H1 (cell line): Measurements from ENCODE around the gene ADAMTS17. TPM values are rescaled to one million over a fixed set of nuclear protein-coding genes. Genes with fewer than 3 reads are reported as not detected.

ENCODE experiments used
- ATF3 ChIP-seq: IDR thresholded peaks from 2 replicates; pipeline ENCODE4 v1.6.1; 2011; ENCODE audit warnings: low read depth, mild to moderate bottlenecking, low read length; ENCODE audit not compliant: insufficient read depth
- CEBPB ChIP-seq: IDR thresholded peaks from 2 replicates; pipeline ENCODE4 v1.6.1; 2012; ENCODE audit warnings: low read depth, low read length
- CHD1 ChIP-seq: IDR thresholded peaks from 2 replicates; pipeline ENCODE4 v1.6.1; 2012; ENCODE audit warnings: low read depth, low read length, improper control_type of control experiment
- CHD7 ChIP-seq: fragments of 300-600 bp; sonication (generic); IDR thresholded peaks from 2 replicates; pipeline ENCODE4 v1.7.1; 2012; ENCODE audit warnings: low read length, moderate library complexity, mild to moderate bottlenecking, inconsistent platforms; ENCODE audit not compliant: insufficient replicate concordance
- CTBP2 ChIP-seq: IDR thresholded peaks from 2 replicates; pipeline ENCODE4 v1.7.0; 2011; ENCODE audit warnings: borderline replicate concordance, mild to moderate bottlenecking, moderate library complexity, mixed read lengths, low read length; ENCODE audit not compliant: insufficient read depth, insufficient read length
- KDM1A ChIP-seq: fragments of 200-600, 300-600 bp; sonication (generic); IDR thresholded peaks from 2 replicates; pipeline ENCODE4 v1.7.1; 2016; ENCODE audit warnings: mild to moderate bottlenecking, low read length, borderline replicate concordance
- PHF8 ChIP-seq: fragments of 200-600 bp; sonication (generic); conservative IDR thresholded peaks from 2 replicates; pipeline ENCODE4 v1.7.1; 2012; ENCODE audit warnings: low read depth, mild to moderate bottlenecking, inconsistent platforms, low read length, moderate library complexity
- POU5F1 ChIP-seq: IDR thresholded peaks from 2 replicates; pipeline ENCODE4 v1.6.1; 2011; ENCODE audit warnings: low read depth, mild to moderate bottlenecking, low read length, moderate library complexity
- ZNF274 ChIP-seq: IDR thresholded peaks from 2 replicates; pipeline ENCODE4 v1.7.0; 2012; ENCODE audit warnings: low read length, borderline replicate concordance; ENCODE audit errors: extremely low read depth
- polyA plus RNA-seq, 7 experiments: library from polyadenylated mRNA; depleted of rRNA in 3 of 7; stranded (reverse) in 5 of 7; unstranded in 2 of 7; fragments of >200 nt in 5 of 7; fragments of 200-250 nt in 2 of 7; gene quantifications; 1 replicate in 5 of 7; 2 replicates in 1 of 7; 4 replicates in 1 of 7; pipeline versions ENCODE4 v1.2.1 to v1.2.3, GENCODE V29; 2011 to 2013; ENCODE audit warnings: missing spikeins in 2 of 7, mixed read lengths in 2 of 7
- total RNA-seq: library from RNA; stranded (reverse); fragmentation: NEBNext Ultra II Directional; extraction: Animal tissue kit (Norgen Biotek cat#: 25700); gene quantifications from 2 replicates; pipeline ENCODE4 v1.2.1, GENCODE V29; 2021

ADAMTS17 gene
- total and polyA plus RNA-seq, 2 of the 8 experiments (the other 6 are each of a cell fraction or from before 2014, with no cell fraction given), result 0.51 to 1.7 TPM

GRCh38 chr15:100120111-100120510, 221.7 kb downstream of the ADAMTS17 start (continued):
- TF ChIP-seq CTBP2 (no peak), POU5F1 (no peak), CEBPB (no peak), ZNF274 (no peak), KDM1A (no peak), PHF8 (no peak), CHD7 (no peak), CHD1 (no peak), ATF3 (no peak)
